H9 (cell line): Measurements from ENCODE around the gene RAB3A. TPM values are rescaled to one million over a fixed set of nuclear protein-coding genes. Genes with fewer than 3 reads are reported as not detected.

ENCODE experiments used
- DNase-seq: peaks from one replicate; pipeline ENCODE4 v3.0.0-alpha.2; 2017
- H2AFZ ChIP-seq: one replicate; pipeline ENCODE4 v1.6.1; 2013; ENCODE audit warnings: mild to moderate bottlenecking, low read length, control low read depth, moderate library complexity
- H2AK5ac ChIP-seq: 2 replicates; pipeline ENCODE4 v1.6.1; 2013; ENCODE audit warnings: low read length, control low read depth, mixed read lengths; ENCODE audit not compliant: insufficient read length
- H2BK120ac ChIP-seq: one replicate; pipeline ENCODE4 v1.6.1; 2013; ENCODE audit warnings: low read depth, mild to moderate bottlenecking, low read length, control low read depth, inconsistent platforms; ENCODE audit not compliant: poor library complexity, severe bottlenecking
- H2BK12ac ChIP-seq: 2 replicates; pipeline ENCODE4 v1.6.1; 2013; ENCODE audit warnings: low read length, control low read depth, mixed read lengths, low read depth; ENCODE audit not compliant: insufficient read length
- H2BK15ac ChIP-seq: 2 replicates; pipeline ENCODE4 v1.6.1; 2013; ENCODE audit warnings: low read depth, low read length, control low read depth
- H2BK20ac ChIP-seq: one replicate; pipeline ENCODE4 v1.6.1; 2013; ENCODE audit warnings: low read depth, mild to moderate bottlenecking, low read length, control low read depth, inconsistent platforms; ENCODE audit not compliant: poor library complexity, severe bottlenecking
- H2BK5ac ChIP-seq: 2 replicates; pipeline ENCODE4 v1.6.1; 2013; ENCODE audit warnings: low read length, control low read depth, mixed read lengths; ENCODE audit not compliant: insufficient read length
- H3K14ac ChIP-seq: 2 replicates; pipeline ENCODE4 v1.6.1; 2013; ENCODE audit warnings: low read length, control low read depth; ENCODE audit not compliant: insufficient read depth
- H3K18ac ChIP-seq: 2 replicates; pipeline ENCODE4 v1.6.1; 2013; ENCODE audit warnings: low read depth, mild to moderate bottlenecking, mixed read lengths, low read length, control low read depth; ENCODE audit not compliant: insufficient read length
- H3K23ac ChIP-seq: 2 replicates; pipeline ENCODE4 v1.6.1; 2013; ENCODE audit warnings: low read length, control low read depth, mixed read lengths, low read depth; ENCODE audit not compliant: insufficient read length
- H3K23me2 ChIP-seq: 2 replicates; pipeline ENCODE4 v1.6.1; 2013; ENCODE audit warnings: low read depth, mild to moderate bottlenecking, mixed read lengths, low read length, control low read depth; ENCODE audit not compliant: insufficient read length, poor library complexity, severe bottlenecking
- H3K27ac ChIP-seq: 2 replicates; pipeline ENCODE4 v1.5.1; 2013; ENCODE audit warnings: low read length, control low read depth, mixed read lengths, low read depth; ENCODE audit not compliant: insufficient read length
- H3K27me3 ChIP-seq: 2 replicates; pipeline ENCODE4 v1.6.1; 2013; ENCODE audit warnings: low read length, control low read depth, inconsistent platforms; ENCODE audit not compliant: insufficient read depth
- H3K4ac ChIP-seq: 2 replicates; pipeline ENCODE4 v1.6.1; 2013; ENCODE audit warnings: low read depth, mild to moderate bottlenecking, control low read depth, inconsistent platforms, low read length, moderate library complexity
- H3K4me1 ChIP-seq: 2 replicates; pipeline ENCODE4 v1.6.1; 2013; ENCODE audit warnings: low read length, control low read depth, inconsistent platforms; ENCODE audit not compliant: insufficient read depth
- H3K4me2 ChIP-seq: 2 replicates; pipeline ENCODE4 v1.6.1; 2013; ENCODE audit warnings: low read length, control low read depth, mixed read lengths; ENCODE audit not compliant: insufficient read length, insufficient read depth
- H3K56ac ChIP-seq: 2 replicates; pipeline ENCODE4 v1.6.1; 2013; ENCODE audit warnings: low read depth, mild to moderate bottlenecking, mixed read lengths, low read length, control low read depth; ENCODE audit not compliant: insufficient read length
- H3K79me1 ChIP-seq: 2 replicates; pipeline ENCODE4 v1.6.1; 2013; ENCODE audit warnings: low read depth, mild to moderate bottlenecking, moderate library complexity, low read length, control low read depth, inconsistent platforms; ENCODE audit not compliant: insufficient read depth, poor library complexity, severe bottlenecking
- H3K79me2 ChIP-seq: 2 replicates; pipeline ENCODE4 v1.6.1; 2013; ENCODE audit warnings: low read length, control low read depth, inconsistent platforms; ENCODE audit not compliant: insufficient read depth
- H3K9ac ChIP-seq: 2 replicates; pipeline ENCODE4 v1.6.1; 2013; ENCODE audit warnings: low read length, control low read depth, mixed read lengths; ENCODE audit not compliant: insufficient read length; ENCODE audit errors: extremely low read depth
- H3K9me3 ChIP-seq: one replicate; pipeline ENCODE4 v1.6.1; 2013; ENCODE audit warnings: low read depth, low read length, inconsistent platforms; ENCODE audit not compliant: control insufficient read depth
- H3T11ph ChIP-seq: one replicate; pipeline ENCODE4 v1.6.1; 2013; ENCODE audit warnings: mild to moderate bottlenecking, low read length, control low read depth, inconsistent platforms
- H4K20me1 ChIP-seq: one replicate; pipeline ENCODE4 v1.6.1; 2013; ENCODE audit not compliant: control insufficient read depth, insufficient read length, insufficient read depth
- H4K5ac ChIP-seq: 2 replicates; pipeline ENCODE4 v1.6.1; 2013; ENCODE audit warnings: low read depth, mild to moderate bottlenecking, mixed read lengths, low read length, control low read depth; ENCODE audit not compliant: insufficient read length
- H4K8ac ChIP-seq: replicated peaks from 2 replicates; pipeline ENCODE4 v1.6.1; 2013; ENCODE audit warnings: low read length, control low read depth, mixed read lengths, low read depth; ENCODE audit not compliant: insufficient read length
- H4K91ac ChIP-seq: 2 replicates; pipeline ENCODE4 v1.6.1; 2013; ENCODE audit warnings: low read depth, mild to moderate bottlenecking, moderate library complexity, mixed read lengths, low read length, control low read depth; ENCODE audit not compliant: insufficient read length
- H3K27ac Mint-ChIP-seq, 3 experiments: 2 replicates in 2 of 3; 3 replicates in 1 of 3; pipeline ENCODE4 v1.8.0; 2020 to 2021; ENCODE audit warnings: mixed read lengths in 3 of 3, mild to moderate bottlenecking in 1 of 3, moderate library complexity in 1 of 3
- H3K27me3 Mint-ChIP-seq: 2 replicates; pipeline ENCODE4 v1.8.0; 2021; ENCODE audit warnings: low read depth, mild to moderate bottlenecking, moderate library complexity, mixed read lengths
- H3K36me3 Mint-ChIP-seq, 3 experiments: 2 replicates in 2 of 3; 3 replicates in 1 of 3; pipeline ENCODE4 v1.8.0; 2020 to 2021; ENCODE audit warnings: low read depth in 3 of 3, mixed read lengths in 3 of 3; ENCODE audit not compliant: insufficient read depth in 1 of 3
- H3K4me1 Mint-ChIP-seq, 2 experiments: 2 replicates each; pipeline ENCODE4 v1.8.0; 2020; ENCODE audit warnings: mixed read lengths in 2 of 2
- H3K4me3 Mint-ChIP-seq, 2 experiments: 2 replicates in 1 of 2; 3 replicates in 1 of 2; pipeline ENCODE4 v1.8.0; 2020 to 2021; ENCODE audit warnings: mild to moderate bottlenecking in 2 of 2, mixed read lengths in 2 of 2, moderate library complexity in 1 of 2
- H3K9me3 Mint-ChIP-seq, 2 experiments: 2 replicates in 1 of 2; 3 replicates in 1 of 2; pipeline ENCODE4 v1.8.0; 2020; ENCODE audit warnings: mild to moderate bottlenecking in 2 of 2, mixed read lengths in 2 of 2, moderate library complexity in 1 of 2
- CTCF ChIP-seq: fragments of 200-600 bp; sonication (generic); conservative IDR thresholded peaks from 3 replicates; pipeline ENCODE4 v1.8.0; 2021; ENCODE audit warnings: antibody characterized with exemption, mild to moderate bottlenecking
- WGBS: extraction: QIAGEN DNeasy Blood & Tissue Kit; methylation state at CpG from one replicate; pipeline ENCODE4 v1.1.7; 2013; ENCODE audit warnings: missing lambda C conversion rate, low lambda C conversion rate, mixed read lengths; ENCODE audit not compliant: insufficient read length; ENCODE audit errors: extremely low coverage; 5-methylcytosine and 5-hydroxymethylcytosine counted together
- total RNA-seq: library from RNA; stranded (reverse); gene quantifications from 2 replicates; pipeline ENCODE4 v1.2.1, GENCODE V29; 2021

Gene RAB3A
- total RNA-seq, 1 experiment from 2014 or later = 6.8 TPM

DNA sequence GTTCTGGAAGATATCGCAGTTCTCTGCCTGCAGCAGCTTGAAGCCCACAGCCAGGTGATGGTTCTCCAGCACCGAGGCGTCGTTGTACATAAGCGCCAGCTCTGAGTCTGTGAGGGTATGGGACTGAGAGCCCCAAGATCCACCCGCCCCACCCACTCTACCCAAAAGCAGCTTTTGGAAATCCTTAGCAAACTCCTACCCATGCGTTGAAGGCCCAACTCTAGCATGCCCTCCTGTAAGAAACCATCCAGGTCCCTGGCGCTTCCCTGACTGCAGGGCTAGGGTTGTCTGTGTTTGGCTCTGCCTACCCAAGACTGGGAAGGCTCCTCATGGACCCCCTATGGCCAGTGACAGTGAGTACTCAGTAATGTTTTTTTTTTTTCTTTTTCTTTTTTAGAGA, 12.9 kb upstream of the RAB3A start:
- no peak overlapping the region for H2AK5ac ChIP-seq
- no peak overlapping the region for H2BK20ac ChIP-seq
- H3K23me2 ChIP-seq = no peaks in the 10 kb centered on the region
- H3K9ac ChIP-seq = no peak overlapping the region
- H4K8ac ChIP-seq = no peak overlapping the region
- H3K27ac ChIP-seq = no peak overlapping the region
- no peak overlapping the region for H2BK15ac ChIP-seq
- no peaks in the 10 kb centered on the region for H3K79me2 ChIP-seq
- H4K20me1 ChIP-seq = no peaks in the 10 kb centered on the region
- no peak overlapping the region for H3K18ac ChIP-seq
- H3K9me3 ChIP-seq = no peaks in the 10 kb centered on the region
- H3K4me1 ChIP-seq = no peaks in the 10 kb centered on the region; the same call in 1 of the 2 replicates
- Mint-ChIP-seq H3K27ac (no peak overlapping the region), H3K4me1 (peaks cover 10 to 15% of the 10 kb centered on the region in 2 experiments), H3K27me3 (peaks cover 5% of the 10 kb centered on the region), H3K4me3 (no peak overlapping the region), H3K36me3 (peaks cover 0 to 3% (median 0%) of the 10 kb centered on the region in 3 experiments; a peak in 2 of 7 replicates), H3K9me3 (no peaks in the 10 kb centered on the region)
- H3K56ac ChIP-seq = no peak overlapping the region
- no peak for DNase-seq
- no peak overlapping the region for H4K91ac ChIP-seq
- H3K4ac ChIP-seq = no peak overlapping the region
- no peak overlapping the region for H2BK5ac ChIP-seq
- no peak overlapping the region for H3K23ac ChIP-seq
- TF ChIP-seq CTCF = no peak
- no peak overlapping the region; the same call in 1 of the 2 replicates for H3K14ac ChIP-seq
- H2BK12ac ChIP-seq = no peak overlapping the region
- no CpG with 5 or more reads among the region's 8 CpGs for WGBS
- H3T11ph ChIP-seq = no peak overlapping the region
- no peak overlapping the region for H3K4me2 ChIP-seq
- no peaks in the 10 kb centered on the region for H3K79me1 ChIP-seq
- H2BK120ac ChIP-seq = no peak overlapping the region
- no peak overlapping the region for H2AFZ ChIP-seq
- no peak overlapping the region for H4K5ac ChIP-seq
- H3K27me3 ChIP-seq = no peaks in the 10 kb centered on the region
